Astrocyte of the spinal cord (primary cell): ENCODE data around the gene SPSB3.
"Not testable (repeated sequence)": the region's sequence is repeated elsewhere in the genome, so short reads cannot be mapped to it uniquely, and the experiment has no call there.

Source experiments
- DNase-seq: peaks from one replicate; pipeline ENCODE4 v3.0.0; 2011; ENCODE audit warnings: low read depth, low spot score
- H3K4me3 ChIP-seq: 2 replicates; pipeline ENCODE4 v1.5.1; 2011; ENCODE audit warnings: low read depth, mild to moderate bottlenecking, low read length, moderate library complexity
- CTCF ChIP-seq: IDR thresholded peaks from 2 replicates; pipeline ENCODE4 v1.5.1; 2012; ENCODE audit warnings: low read depth, mild to moderate bottlenecking, low read length, inconsistent platforms
- in situ Hi-C: cut with HindIII; loops from 2 replicates; pipeline ENCODE4 v1.10.0; 2017; ENCODE audit warnings: low sequenced_read_pairs

Gene SPSB3

GRCh38 chr16:1808691-1809090, 26.3 kb upstream of the SPSB3 start:
- no peak for DNase-seq
- H3K4me3 ChIP-seq = no peak overlapping the region
- TF ChIP-seq CTCF = no peak
- in situ Hi-C loops = no loop called here

DNA sequence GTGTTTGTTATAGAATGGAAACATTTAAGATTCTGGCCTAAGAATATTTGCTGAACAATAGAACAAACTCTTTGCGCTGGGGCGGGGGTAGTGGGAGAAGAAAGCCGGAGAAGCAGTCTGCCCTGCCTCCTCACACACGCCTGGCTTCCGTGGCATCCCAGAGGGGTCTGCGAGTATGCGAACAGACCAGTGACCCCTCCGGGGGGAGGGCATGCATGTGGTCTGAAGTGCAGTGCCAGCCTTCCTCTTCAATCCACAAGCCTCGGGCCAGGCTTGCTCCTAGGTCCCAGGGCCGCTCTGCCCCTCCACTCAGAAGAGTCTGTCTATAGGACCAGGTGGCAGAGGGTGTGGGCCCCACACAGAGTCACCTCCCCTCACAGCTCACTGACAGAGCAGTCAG, 25.3 kb upstream of the SPSB3 start:
- H3K4me3 ChIP-seq = no peak overlapping the region
- TF ChIP-seq CTCF = no peak
- in situ Hi-C loops = no loop called here
- DNase-seq = no peak

GRCh38 chr16:1800701-1801100, 18.3 kb upstream of the SPSB3 start:
- in situ Hi-C loops = no loop called here
- no peak overlapping the region for H3K4me3 ChIP-seq
- TF ChIP-seq CTCF = no peak
- no peak for DNase-seq

DNA sequence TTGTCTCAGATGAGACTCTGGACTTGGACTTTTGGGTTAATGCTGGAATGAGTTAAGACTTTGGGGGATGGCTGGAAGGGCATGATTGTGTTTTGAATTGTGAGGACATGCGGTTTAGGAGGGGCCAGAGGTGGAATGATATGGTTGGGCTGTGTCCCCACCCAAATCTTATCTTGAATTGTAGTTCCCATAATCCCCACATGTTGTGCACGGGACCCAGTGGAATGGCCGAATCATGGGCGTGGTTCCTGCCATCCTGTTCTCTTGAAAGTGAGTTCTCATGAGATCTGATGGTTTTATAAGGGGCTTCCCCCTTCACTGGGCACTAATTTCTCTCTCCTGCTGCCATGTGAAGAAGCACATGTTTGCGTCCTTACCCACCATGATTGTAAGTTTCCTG, 16.9 kb upstream of the SPSB3 start:
- in situ Hi-C loops, DNase-seq, H3K4me3 ChIP-seq: not testable (repeated sequence)

DNA sequence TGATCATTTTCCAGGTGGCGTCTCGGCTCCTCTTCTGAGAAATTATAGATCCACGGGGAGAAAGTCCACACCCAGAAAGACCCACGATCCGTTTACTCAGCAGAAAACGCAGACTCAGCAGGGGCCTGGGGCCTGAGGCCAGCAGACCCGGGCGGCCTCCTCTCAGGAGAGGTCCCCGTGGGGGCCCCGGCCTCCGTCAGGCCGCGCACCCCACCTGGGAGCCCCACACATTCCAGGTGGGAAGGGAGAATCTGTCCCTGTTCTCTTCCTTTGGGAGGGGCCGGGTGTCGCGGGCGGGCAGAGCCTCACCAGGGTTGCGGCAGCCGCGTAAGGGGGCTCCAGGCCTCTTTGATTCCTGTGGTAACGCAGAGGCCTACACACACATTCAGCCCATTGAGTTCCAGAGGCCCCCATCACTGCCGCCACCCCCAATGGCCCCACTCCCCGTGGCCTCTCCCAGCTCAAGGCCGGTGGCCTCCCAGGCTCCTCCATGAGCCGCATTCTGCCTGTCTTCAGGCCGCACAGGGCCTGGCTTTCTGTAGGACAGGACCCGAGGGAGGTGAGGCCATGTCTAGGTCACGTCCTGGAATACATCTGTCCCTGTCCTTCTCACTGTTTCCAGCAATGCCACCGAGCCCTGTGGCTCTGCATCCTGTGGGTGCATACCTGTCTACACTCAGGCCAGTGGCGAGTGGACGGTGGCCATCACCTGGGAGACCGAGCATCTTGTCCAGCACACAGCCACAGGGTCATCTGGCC, 12.7 kb upstream of the SPSB3 start:
- in situ Hi-C loops = no loop called here
- no peak overlapping the region for H3K4me3 ChIP-seq
- TF ChIP-seq CTCF = no peak
- no peak for DNase-seq

GRCh38 chr16:1794221-1794871, 12.0 kb upstream of the SPSB3 start:
- no peak overlapping the region for H3K4me3 ChIP-seq
- in situ Hi-C loops = no loop called here
- DNase-seq = no peak
- no peak for TF ChIP-seq CTCF

DNA sequence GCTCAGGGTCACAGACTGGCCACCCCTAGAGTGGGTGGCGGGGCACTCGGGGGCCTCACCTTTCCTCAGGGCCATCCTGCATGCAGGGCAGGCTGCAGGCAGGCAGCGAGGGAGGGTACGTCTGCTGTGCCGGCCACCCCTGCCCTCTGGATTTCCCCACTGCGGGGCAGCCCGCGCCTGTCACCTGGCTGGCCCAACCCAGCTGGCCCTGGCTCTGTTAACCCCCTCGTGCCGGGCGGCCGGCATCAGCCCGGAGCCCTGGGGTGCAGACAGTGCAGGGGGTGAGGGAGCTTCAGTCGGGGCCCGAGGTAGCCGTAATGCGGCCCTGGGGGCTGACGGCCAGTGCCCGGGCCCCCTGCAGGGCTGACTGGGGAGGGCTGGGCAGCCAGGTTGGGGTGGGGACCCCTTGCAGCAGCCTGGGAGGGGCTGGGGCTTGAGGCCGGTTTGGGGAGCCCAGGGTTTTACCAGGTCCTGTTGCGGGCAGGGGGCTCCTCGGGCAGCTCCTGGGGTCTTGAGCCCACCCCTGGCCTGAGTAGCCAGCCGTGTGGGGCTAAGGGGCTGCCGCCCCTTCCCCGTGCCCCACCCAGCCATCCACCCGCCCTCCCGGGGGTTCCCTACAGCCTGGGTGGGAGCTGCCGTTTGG, 11.3 kb upstream of the SPSB3 start, which contains the start of gene IGFALS:
TSS of gene IGFALS (minus strand) at position 128 of the 643 bp plus-strand sequence. CDS start at position 75, 53 bp downstream.
- in situ Hi-C loops = no loop called here
- no peak within 1 kb of the TSS for H3K4me3 ChIP-seq
- no peak for DNase-seq
- no peak for TF ChIP-seq CTCF
